Measurements from ENCODE around the gene ATP6V1B1. TPM values are rescaled to one million over a fixed set of nuclear protein-coding genes. Genes with fewer than 3 reads are reported as not detected.

Gene ATP6V1B1
- total and polyA plus RNA-seq, 9 of the 15 experiments (the other 6 are each of a cell fraction or from before 2014, with no cell fraction given): not detected

- POLR2A ChIA-PET: interaction anchor here (1.7 kb wide), 1 partner anchor 10 kb away, joined by 5 read pairs; no protein-coding TSS in a partner anchor
- intact Hi-C loops (cut with micrococcal nuclease): no loop called here
Observed at GRCh38 chr2:70938586-70938950, 2.9 kb downstream of the ATP6V1B1 start.

More at GRCh38 chr2:70938586-70938950, 2.9 kb downstream of the ATP6V1B1 start:
- Histone ChIP-seq H3K27ac (ENCODE audit: extremely low read depth, low read depth, low read length) (no peak overlapping the region), H3K4me2 (ENCODE audit: insufficient read depth, low read length) (no peak overlapping the region), H4K20me1 (replicated peaks; ENCODE audit: control insufficient read depth, insufficient read depth, low read length) (peaks cover 6% of the 10 kb centered on the region; the same call in 1 of the 2 replicates), H2AFZ (ENCODE audit: low read depth, low read length) (no peak overlapping the region), H3K36me3 (ENCODE audit: control insufficient read depth, insufficient read depth, low read length) (no peaks in the 10 kb centered on the region), H3K27me3 (ENCODE audit: control insufficient read depth in 2 of 2, insufficient read depth in 2 of 2, low read length in 2 of 2) (peaks cover 5 to 49% of the 10 kb centered on the region in 2 experiments; a peak in 3 of 5 replicates), H3K4me1 (replicated peaks in 1 of 2; ENCODE audit: control insufficient read depth in 2 of 2, insufficient read depth in 2 of 2, low read length in 2 of 2) (peaks cover 0 to 4% of the 10 kb centered on the region in 2 experiments; a peak in 2 of 5 replicates), H3K4me3 (no peak overlapping the region), H3K9me3 (replicated peaks; ENCODE audit: control insufficient read depth, insufficient read depth, low read depth, low read length) (no peaks in the 10 kb centered on the region), H3K9ac (ENCODE audit: insufficient read depth in 1 of 2, low read depth in 2 of 2, low read length in 2 of 2) (no peak overlapping the region), H3K9me1 (ENCODE audit: control insufficient read depth, insufficient read depth, low read length) (peaks cover 7% of the 10 kb centered on the region), H3K79me2 (ENCODE audit: control insufficient read depth, insufficient read depth, low read length) (no peaks in the 10 kb centered on the region)
- no peak for DNase-seq (ENCODE audit: extremely low read depth in 1 of 4, low spot score in 3 of 4)
- no TSS peak for BruUV-seq (replicated peaks)
- no peak for FAIRE-seq
- CTCF ChIA-PET (ENCODE audit: low intra/inter-chr PET ratio): no interaction called here
- no peak for ATAC-seq
- WGBS (ENCODE audit: insufficient coverage, low coverage, missing lambda C conversion rate): 0% methylated on average over 3 of the region's 3 CpGs
- TF ChIP-seq MAX (CRISPR knock-in tag; IDR thresholded peaks at IDR 0.05): no peak
- TF ChIP-seq PBX2 (CRISPR knock-in tag; IDR thresholded peaks at IDR 0.05; ENCODE audit: low read depth): no peak
- no peak for TF ChIP-seq PBX2 (tag; conservative IDR thresholded peaks at IDR 0.05; ENCODE audit: low read depth)
- no peak for TF ChIP-seq ZNF23 (CRISPR knock-in tag; IDR thresholded peaks at IDR 0.05)
- no peak for TF ChIP-seq CREB3L1 (IDR thresholded peaks at IDR 0.05; ENCODE audit: borderline replicate concordance, low read depth)
- TF ChIP-seq CTCF (IDR thresholded peaks at IDR 0.05 in 2 of 3, conservative IDR thresholded peaks at IDR 0.05 in 1 of 3; ENCODE audit: insufficient read depth in 2 of 3, low read depth in 1 of 3, low read length in 3 of 3): no peak
- in situ Hi-C loops (cut with MboI): no loop called here
